Lower leg skin (tissue), 3 donors: ENCODE data around the gene CACNA1B.

Experiments
- CTCF ChIP-seq, 3 donors: fragments of 450-650 bp; IDR thresholded peaks; one replicate each; pipeline ENCODE4 v1.5.1; 2016; ENCODE audit warnings: antibody characterized with exemption in 3 of 3, mild to moderate bottlenecking in 3 of 3, moderate library complexity in 2 of 3
- POLR2A ChIP-seq, 2 donors: fragments of 450-650 bp; IDR thresholded peaks; one replicate each; pipeline ENCODE4 v1.6.1; 2016 to 2017; ENCODE audit warnings: antibody characterized with exemption in 2 of 2, mild to moderate bottlenecking in 1 of 2, moderate library complexity in 1 of 2

- TF ChIP-seq POLR2A (IDR thresholded peaks at IDR 0.05) (no peak), CTCF (IDR thresholded peaks at IDR 0.05) (no peak)
Observed at GRCh38 chr9:137917116-137917515, 39.5 kb downstream of the CACNA1B start.
